ENCODE measurements around the gene B3GAT3. TPM values are rescaled to one million over a fixed set of nuclear protein-coding genes. Genes with fewer than 3 reads are reported as not detected.

The B3GAT3 gene
- total and polyA plus RNA-seq, 2 of the 8 experiments (the other 6 are each of a cell fraction or from before 2014, with no cell fraction given) = 28.0 to 39.0 TPM

GRCh38 chr11:62613291-62613778, 8.5 kb downstream of the B3GAT3 start:
- CTCF ChIA-PET (ENCODE audit: partially characterized antibody) = interaction anchor here (0.8 to 1.8 kb wide), 6 partner anchors 8 to 187 kb away, joined by 3 to 10 read pairs (median 4); partner anchors contain the start of genes B3GAT3 and MTA2

More at GRCh38 chr11:62613291-62613778, 8.5 kb downstream of the B3GAT3 start:
- POLR2A ChIA-PET (ENCODE audit: partially characterized antibody) = interaction anchor here (0.9 to 15.8 kb wide), 9 partner anchors 9 to 93 kb away, joined by 3 to 235 read pairs (median 5); partner anchors contain the start of genes B3GAT3, BSCL2, C11orf98 and CSKMT
- no peaks in the 10 kb centered on the region for H3K9me3 ChIP-seq (ENCODE audit: insufficient read depth in 2 of 2, low read depth in 1 of 2, low read length in 1 of 2)
- H2BK120ac ChIP-seq (replicated peaks; ENCODE audit: low read depth, low read length) = no peak overlapping the region
- H3K23me2 ChIP-seq (ENCODE audit: low read depth, low read length) = peaks cover 9% of the 10 kb centered on the region; the same call in 1 of the 2 replicates
- peak overlapping the region; percentile 52; the same call in 1 of the 2 replicates for H2BK5ac ChIP-seq (ENCODE audit: low read depth, low read length)
- TF ChIP-seq EGR1 (IDR thresholded peaks at IDR 0.05; ENCODE audit: borderline replicate concordance, low read depth, low read length) = no peak
- TF ChIP-seq SP4 (IDR thresholded peaks at IDR 0.05; ENCODE audit: low read length) = no peak
- TF ChIP-seq TAF7 (optimal IDR thresholded peaks at IDR 0.05; ENCODE audit: borderline replicate concordance, low read depth, low read length) = no peak
- TF ChIP-seq TBP (IDR thresholded peaks at IDR 0.05; ENCODE audit: low read depth, low read length) = no peak
- no peak for TF ChIP-seq SP2 (IDR thresholded peaks at IDR 0.05; ENCODE audit: low read length)
- H2BK12ac ChIP-seq (ENCODE audit: low read depth, low read length) = 0 out of 2 replicates have a peak overlapping the region, but pooled peaks have one; percentile 39
- peaks cover 0 to 19% (median 12%) of the 10 kb centered on the region in 4 experiments; a peak in 6 of 7 replicates for H3K4me1 ChIP-seq (replicated peaks in 1 of 4; ENCODE audit: control insufficient read depth in 3 of 4, insufficient read depth in 4 of 4, low read length in 3 of 4)
- no peaks in the 10 kb centered on the region for H4K20me1 ChIP-seq (replicated peaks in 1 of 2; ENCODE audit: control insufficient read depth in 1 of 2, insufficient read depth in 2 of 2, low read length in 2 of 2)
- no peak overlapping the region for H3K23ac ChIP-seq (ENCODE audit: insufficient read length)
- peak overlapping the region in 3 of 4 experiments; percentile 2 to 73 (median 25); a peak in 4 of 8 replicates for H3K4me3 ChIP-seq (ENCODE audit: extremely low read depth in 1 of 4, insufficient read depth in 2 of 4, low read depth in 3 of 4, low read length in 4 of 4)
- no peak overlapping the region for H3K9ac ChIP-seq (replicated peaks in 1 of 4; ENCODE audit: extremely low read depth in 1 of 4, low read depth in 3 of 4, low read length in 3 of 4)
- no peak overlapping the region for H2AFZ ChIP-seq (ENCODE audit: low read length)
- H4K8ac ChIP-seq (ENCODE audit: extremely low read depth, insufficient read depth, low read length) = peak overlapping the region; percentile 4; the same call in 1 of the 2 replicates
- no peak overlapping the region for H3K18ac ChIP-seq (ENCODE audit: extremely low read depth, low read length)
- H3K27me3 ChIP-seq (replicated peaks in 1 of 4; ENCODE audit: control insufficient read depth in 3 of 4, extremely low read depth in 1 of 4, insufficient read depth in 3 of 4, low read length in 3 of 4) = peaks cover 0 to 3% (median 2%) of the 10 kb centered on the region in 4 experiments; a peak in 1 of 7 replicates
- no peak for FAIRE-seq
- no peaks in the 10 kb centered on the region; a peak in 1 of 8 replicates for H3K36me3 ChIP-seq (ENCODE audit: control insufficient read depth in 2 of 4, insufficient read depth in 4 of 4, low read length in 3 of 4)
- no peak overlapping the region for H3K14ac ChIP-seq (ENCODE audit: insufficient read length)
- H3K4ac ChIP-seq (replicated peaks; ENCODE audit: insufficient read length, low read depth, low read length) = no peak overlapping the region
- no peak for DNase-seq (ENCODE audit: low read depth in 1 of 2, low spot score in 2 of 2)
- no peak overlapping the region for H4K5ac ChIP-seq (ENCODE audit: insufficient read length, low read depth, low read length)
- 84% methylated on average over 12 of the region's 15 CpGs; no CpG with 5 or more reads in 1 of the 2 experiments for WGBS, 2 experiments (ENCODE audit: extremely low coverage in 1 of 2, insufficient coverage in 1 of 2, insufficient read length in 1 of 2, insufficient replicate concordance in 2 of 2, low coverage in 1 of 2, low lambda C conversion rate in 2 of 2, missing lambda C conversion rate in 1 of 2)
- H3K4me2 ChIP-seq (ENCODE audit: insufficient read depth in 1 of 2, low read depth in 2 of 2, low read length in 2 of 2) = peak overlapping the region in 1 of 2 experiments; percentile 64; a peak in 2 of 4 replicates
- H2BK15ac ChIP-seq (ENCODE audit: low read length) = 0 out of 2 replicates have a peak overlapping the region, but pooled peaks have one; percentile 88
- H3K79me1 ChIP-seq (ENCODE audit: low read depth, low read length) = no peaks in the 10 kb centered on the region
- no peak overlapping the region for H3K27ac ChIP-seq (ENCODE audit: low read depth, low read length)
- H2AK5ac ChIP-seq (ENCODE audit: low read depth, low read length) = no peak overlapping the region
- no peak overlapping the region for H3K56ac ChIP-seq (replicated peaks; ENCODE audit: insufficient read length, low read depth, low read length)
- H2BK20ac ChIP-seq (ENCODE audit: low read length) = no peak overlapping the region
- no peaks in the 10 kb centered on the region for H3K79me2 ChIP-seq (ENCODE audit: control insufficient read depth in 1 of 2, insufficient read depth in 2 of 2, low read length in 2 of 2)
- peak overlapping the region; percentile 34 for H4K91ac ChIP-seq (replicated peaks; ENCODE audit: insufficient read length, low read length)

Data from H1 (cell line).